ENCODE measurements around the gene SMPD3.

SMPD3 gene

GRCh38 chr16:68367891-68368290 lies 80.4 kb downstream of the SMPD3 start:
- no peaks in the 10 kb centered on the region for H3K4me1 ChIP-seq (ENCODE audit: control insufficient read depth, insufficient read depth, low read length, unreplicated experiment)
- no peak overlapping the region for H2AFZ ChIP-seq (ENCODE audit: low read length, unreplicated experiment)
- no peaks in the 10 kb centered on the region for H3K79me2 ChIP-seq (ENCODE audit: control insufficient read depth, insufficient read depth, low read length, unreplicated experiment)
- H3K27me3 ChIP-seq (ENCODE audit: insufficient read depth, low read length) = no peaks in the 10 kb centered on the region
- H3K36me3 ChIP-seq (ENCODE audit: insufficient read depth, low read length) = no peaks in the 10 kb centered on the region
- no peak overlapping the region for H3K27ac ChIP-seq (ENCODE audit: low read depth, low read length)
- H3K4me3 ChIP-seq (ENCODE audit: low read depth, low read length) = no peak overlapping the region

- Histone ChIP-seq H3K27me3 (ENCODE audit: insufficient read depth, low read length) (no peaks in the 10 kb centered on the region), H3K27ac (ENCODE audit: low read depth, low read length) (no peak overlapping the region)
These were observed 80.9 kb downstream of the SMPD3 start for GRCh38 chr16:68367440-68367839.

GRCh38 chr16:68367030-68367429 lies 81.3 kb downstream of the SMPD3 start:
- Histone ChIP-seq H3K36me3 (ENCODE audit: insufficient read depth, low read length) (no peaks in the 10 kb centered on the region), H3K4me1 (ENCODE audit: control insufficient read depth, insufficient read depth, low read length, unreplicated experiment) (no peaks in the 10 kb centered on the region), H3K79me2 (ENCODE audit: control insufficient read depth, insufficient read depth, low read length, unreplicated experiment) (no peaks in the 10 kb centered on the region), H2AFZ (ENCODE audit: low read length, unreplicated experiment) (no peak overlapping the region), H3K27ac (ENCODE audit: low read depth, low read length) (no peak overlapping the region), H3K4me3 (ENCODE audit: low read depth, low read length) (no peak overlapping the region), H3K27me3 (ENCODE audit: insufficient read depth, low read length) (no peaks in the 10 kb centered on the region)

More at GRCh38 chr16:68367440-68367839, 80.9 kb downstream of the SMPD3 start:
- H3K4me3 ChIP-seq (ENCODE audit: low read depth, low read length) = no peak overlapping the region
- no peaks in the 10 kb centered on the region for H3K36me3 ChIP-seq (ENCODE audit: insufficient read depth, low read length)
- H2AFZ ChIP-seq (ENCODE audit: low read length, unreplicated experiment) = no peak overlapping the region
- no peaks in the 10 kb centered on the region for H3K79me2 ChIP-seq (ENCODE audit: control insufficient read depth, insufficient read depth, low read length, unreplicated experiment)
- H3K4me1 ChIP-seq (ENCODE audit: control insufficient read depth, insufficient read depth, low read length, unreplicated experiment) = no peaks in the 10 kb centered on the region

GRCh38 chr16:68366062-68366461 lies 82.2 kb downstream of the SMPD3 start:
- Histone ChIP-seq H3K79me2 (ENCODE audit: control insufficient read depth, insufficient read depth, low read length, unreplicated experiment) (no peaks in the 10 kb centered on the region), H3K4me1 (ENCODE audit: control insufficient read depth, insufficient read depth, low read length, unreplicated experiment) (no peaks in the 10 kb centered on the region), H3K27me3 (ENCODE audit: insufficient read depth, low read length) (no peaks in the 10 kb centered on the region), H3K27ac (ENCODE audit: low read depth, low read length) (no peak overlapping the region), H3K4me3 (ENCODE audit: low read depth, low read length) (no peak overlapping the region), H2AFZ (ENCODE audit: low read length, unreplicated experiment) (no peak overlapping the region), H3K36me3 (ENCODE audit: insufficient read depth, low read length) (no peaks in the 10 kb centered on the region)

GRCh38 chr16:68365167-68365817 lies 83.0 kb downstream of the SMPD3 start:
- no peaks in the 10 kb centered on the region for H3K36me3 ChIP-seq (ENCODE audit: insufficient read depth, low read length)
- no peak overlapping the region for H2AFZ ChIP-seq (ENCODE audit: low read length, unreplicated experiment)
- H3K27ac ChIP-seq (ENCODE audit: low read depth, low read length) = no peak overlapping the region
- H3K27me3 ChIP-seq (ENCODE audit: insufficient read depth, low read length) = no peaks in the 10 kb centered on the region
- no peak overlapping the region for H3K4me3 ChIP-seq (ENCODE audit: low read depth, low read length)
- H3K79me2 ChIP-seq (ENCODE audit: control insufficient read depth, insufficient read depth, low read length, unreplicated experiment) = no peaks in the 10 kb centered on the region
- no peaks in the 10 kb centered on the region for H3K4me1 ChIP-seq (ENCODE audit: control insufficient read depth, insufficient read depth, low read length, unreplicated experiment)

GRCh38 chr16:68364561-68364998 lies 83.7 kb downstream of the SMPD3 start:
- no peaks in the 10 kb centered on the region for H3K4me1 ChIP-seq (ENCODE audit: control insufficient read depth, insufficient read depth, low read length, unreplicated experiment)
- no peaks in the 10 kb centered on the region for H3K79me2 ChIP-seq (ENCODE audit: control insufficient read depth, insufficient read depth, low read length, unreplicated experiment)
- no peaks in the 10 kb centered on the region for H3K36me3 ChIP-seq (ENCODE audit: insufficient read depth, low read length)
- no peak overlapping the region for H3K27ac ChIP-seq (ENCODE audit: low read depth, low read length)
- H2AFZ ChIP-seq (ENCODE audit: low read length, unreplicated experiment) = no peak overlapping the region
- no peak overlapping the region for H3K4me3 ChIP-seq (ENCODE audit: low read depth, low read length)
- H3K27me3 ChIP-seq (ENCODE audit: insufficient read depth, low read length) = no peaks in the 10 kb centered on the region

GRCh38 chr16:68363658-68364521 lies 84.4 kb downstream of the SMPD3 start:
- no peak overlapping the region for H3K27ac ChIP-seq (ENCODE audit: low read depth, low read length)
- H3K4me3 ChIP-seq (ENCODE audit: low read depth, low read length) = no peak overlapping the region
- no peaks in the 10 kb centered on the region for H3K79me2 ChIP-seq (ENCODE audit: control insufficient read depth, insufficient read depth, low read length, unreplicated experiment)

GRCh38 chr16:68362947-68363657 lies 85.2 kb downstream of the SMPD3 start:
- H2AFZ ChIP-seq (ENCODE audit: low read length, unreplicated experiment) = no peak overlapping the region
- H3K4me3 ChIP-seq (ENCODE audit: low read depth, low read length) = no peak overlapping the region
- no peak overlapping the region for H3K27ac ChIP-seq (ENCODE audit: low read depth, low read length)
- no peaks in the 10 kb centered on the region for H3K27me3 ChIP-seq (ENCODE audit: insufficient read depth, low read length)
- H3K4me1 ChIP-seq (ENCODE audit: control insufficient read depth, insufficient read depth, low read length, unreplicated experiment) = no peaks in the 10 kb centered on the region
- no peaks in the 10 kb centered on the region for H3K79me2 ChIP-seq (ENCODE audit: control insufficient read depth, insufficient read depth, low read length, unreplicated experiment)
- no peaks in the 10 kb centered on the region for H3K36me3 ChIP-seq (ENCODE audit: insufficient read depth, low read length)

More at GRCh38 chr16:68363658-68364521, 84.4 kb downstream of the SMPD3 start:
- no peaks in the 10 kb centered on the region for H3K36me3 ChIP-seq (ENCODE audit: insufficient read depth, low read length)
- H2AFZ ChIP-seq (ENCODE audit: low read length, unreplicated experiment) = no peak overlapping the region
- H3K27me3 ChIP-seq (ENCODE audit: insufficient read depth, low read length) = no peaks in the 10 kb centered on the region
- no peaks in the 10 kb centered on the region for H3K4me1 ChIP-seq (ENCODE audit: control insufficient read depth, insufficient read depth, low read length, unreplicated experiment)

GRCh38 chr16:68362262-68362913 lies 85.9 kb downstream of the SMPD3 start:
- Histone ChIP-seq H3K4me1 (ENCODE audit: control insufficient read depth, insufficient read depth, low read length, unreplicated experiment) (no peaks in the 10 kb centered on the region), H2AFZ (ENCODE audit: low read length, unreplicated experiment) (no peak overlapping the region), H3K4me3 (ENCODE audit: low read depth, low read length) (no peak overlapping the region), H3K27me3 (ENCODE audit: insufficient read depth, low read length) (no peaks in the 10 kb centered on the region), H3K36me3 (ENCODE audit: insufficient read depth, low read length) (no peaks in the 10 kb centered on the region), H3K27ac (ENCODE audit: low read depth, low read length) (no peak overlapping the region), H3K79me2 (ENCODE audit: control insufficient read depth, insufficient read depth, low read length, unreplicated experiment) (no peaks in the 10 kb centered on the region)

GRCh38 chr16:68361485-68361884 lies 86.8 kb downstream of the SMPD3 start:
- H3K27ac ChIP-seq (ENCODE audit: low read depth, low read length) = no peak overlapping the region
- no peaks in the 10 kb centered on the region for H3K36me3 ChIP-seq (ENCODE audit: insufficient read depth, low read length)
- no peaks in the 10 kb centered on the region for H3K79me2 ChIP-seq (ENCODE audit: control insufficient read depth, insufficient read depth, low read length, unreplicated experiment)
- no peak overlapping the region for H2AFZ ChIP-seq (ENCODE audit: low read length, unreplicated experiment)
- no peak overlapping the region for H3K4me3 ChIP-seq (ENCODE audit: low read depth, low read length)
- H3K27me3 ChIP-seq (ENCODE audit: insufficient read depth, low read length) = no peaks in the 10 kb centered on the region
- no peaks in the 10 kb centered on the region for H3K4me1 ChIP-seq (ENCODE audit: control insufficient read depth, insufficient read depth, low read length, unreplicated experiment)

Data from ACC112 (cell line).